GM18499 (cell line): ENCODE results near the gene APOBEC3H.

Experiments
- ATAC-seq: cut with Tn5 transposase; IDR thresholded peaks from one replicate; pipeline ENCODE4 v1.9.1; 2021; ENCODE audit warnings: moderate number of reproducible peaks; ENCODE audit not compliant: insufficient read depth, unreplicated experiment

APOBEC3H gene

GRCh38 chr22:39152024-39152510 lies 55.0 kb downstream of the APOBEC3H start:
- ATAC-seq = peak; percentile 26

DNA sequence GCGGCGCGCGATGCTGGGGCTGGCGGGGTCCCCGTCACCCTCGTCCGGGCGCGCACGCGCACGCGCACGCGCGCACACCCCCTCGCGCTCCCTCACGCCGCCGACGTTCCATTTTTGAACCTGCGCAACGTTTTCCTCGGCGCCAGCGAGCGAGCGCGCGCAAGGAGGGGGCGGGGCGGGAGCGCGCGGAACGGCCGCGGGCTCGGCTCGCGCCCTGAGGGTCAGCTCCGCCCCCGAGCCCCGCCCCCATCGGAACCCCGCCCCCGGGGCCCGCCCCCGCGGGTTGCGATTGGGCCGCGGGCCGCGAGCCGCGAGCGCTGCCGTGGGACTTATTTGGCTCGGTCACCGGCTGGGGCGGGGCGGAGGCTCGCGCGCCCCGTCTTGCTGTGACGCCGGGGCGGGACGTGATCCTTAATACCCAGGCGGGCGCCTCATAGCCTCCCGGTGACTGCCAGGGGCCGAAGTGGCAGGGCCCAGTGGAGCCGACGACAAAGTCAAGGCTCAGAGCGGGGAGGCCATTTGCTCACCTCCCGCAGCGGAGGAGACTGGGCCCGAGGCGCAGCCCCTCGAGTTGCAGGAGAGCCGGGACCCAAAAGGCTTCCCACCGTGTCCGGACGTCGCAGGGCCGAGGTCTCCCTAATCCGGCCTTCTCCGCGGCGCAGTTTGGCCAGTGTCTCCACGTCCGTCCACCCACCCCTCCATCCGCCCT lies 55.6 kb downstream of the APOBEC3H start, which contains the start of gene CBX7:
CBX7 (minus strand) TSS at position 170 of the 709 bp plus-strand sequence. CDS start 236 bp downstream, outside the sequence.
- peak; percentile 43 for ATAC-seq

- no peak for ATAC-seq
Observed at GRCh38 chr22:39153220-39153717, 56.2 kb downstream of the APOBEC3H start.
